Urothelium cell line (cell line): ENCODE data around the gene ADAMTSL1.

Experiments
- DNase-seq: peaks from one replicate; pipeline ENCODE4 v3.0.0; 2011; ENCODE audit warnings: low spot score, mixed read lengths
- FAIRE-seq: peaks from 2 replicates; lab custom pipeline; 2011; peaks lifted over from hg19 to GRCh38; lab: Jason Lieb, UNC

ADAMTSL1 gene

GRCh38 chr9:18638371-18639249 is 164.7 kb downstream of the ADAMTSL1 start:
- FAIRE-seq, result no peak
- DNase-seq, result no peak

GRCh38 chr9:18639911-18640310 is 166.0 kb downstream of the ADAMTSL1 start:
- DNase-seq (no peak), FAIRE-seq (no peak)

- DNase-seq (peak; percentile 9), FAIRE-seq (no peak)
These were observed 185.1 kb downstream of the ADAMTSL1 start for GRCh38 chr9:18658804-18659705.

- no peak for DNase-seq
- FAIRE-seq, result no peak
These were observed 186.0 kb downstream of the ADAMTSL1 start for GRCh38 chr9:18660001-18660400.

GRCh38 chr9:18662320-18662719 is 188.4 kb downstream of the ADAMTSL1 start:
- FAIRE-seq (no peak), DNase-seq (no peak)

GRCh38 chr9:18665947-18666346 is 192.0 kb downstream of the ADAMTSL1 start:
- FAIRE-seq, result no peak

GRCh38 chr9:18666348-18666747 is 192.4 kb downstream of the ADAMTSL1 start:
- no peak for FAIRE-seq
- DNase-seq, result no peak

More at GRCh38 chr9:18665947-18666346, 192.0 kb downstream of the ADAMTSL1 start:
- DNase-seq, result no peak

GRCh38 chr9:18666986-18667772 is 193.2 kb downstream of the ADAMTSL1 start:
- FAIRE-seq, result no peak
- DNase-seq, result no peak

- FAIRE-seq (no peak), DNase-seq (no peak)
These were observed 195.0 kb downstream of the ADAMTSL1 start for GRCh38 chr9:18668944-18669343.

- no peak for FAIRE-seq
These were observed 198.8 kb downstream of the ADAMTSL1 start for GRCh38 chr9:18672706-18673105.

GRCh38 chr9:18673179-18673578 is 199.2 kb downstream of the ADAMTSL1 start:
- FAIRE-seq, result no peak
- no peak for DNase-seq

More at GRCh38 chr9:18672706-18673105, 198.8 kb downstream of the ADAMTSL1 start:
- no peak for DNase-seq

GRCh38 chr9:18675332-18675731 is 201.4 kb downstream of the ADAMTSL1 start:
- DNase-seq (no peak), FAIRE-seq (no peak)

GRCh38 chr9:18675973-18676372 is 202.0 kb downstream of the ADAMTSL1 start:
- DNase-seq (no peak), FAIRE-seq (no peak)

GRCh38 chr9:18676525-18676924 is 202.6 kb downstream of the ADAMTSL1 start:
- DNase-seq (no peak), FAIRE-seq (no peak)

- DNase-seq (no peak), FAIRE-seq (no peak)
These were observed 205.1 kb downstream of the ADAMTSL1 start for GRCh38 chr9:18678821-18679590.

GRCh38 chr9:18682907-18683306 is 209.0 kb downstream of the ADAMTSL1 start:
- DNase-seq (no peak), FAIRE-seq (no peak)

- FAIRE-seq (no peak), DNase-seq (no peak)
These were observed 209.4 kb downstream of the ADAMTSL1 start for GRCh38 chr9:18683312-18683711.

GRCh38 chr9:18683851-18684250 is 209.9 kb downstream of the ADAMTSL1 start:
- DNase-seq (no peak), FAIRE-seq (no peak)

GRCh38 chr9:18684593-18685317 is 210.8 kb downstream of the ADAMTSL1 start:
- no peak for DNase-seq
- no peak for FAIRE-seq
